ENCODE measurements around the gene COA1. TPM values are rescaled to one million over a fixed set of nuclear protein-coding genes. Genes with fewer than 3 reads are reported as not detected.

The COA1 gene
- total and polyA plus RNA-seq, 9 of the 15 experiments (the other 6 are each of a cell fraction or from before 2014, with no cell fraction given), result 98.9 to 463 (median 181) TPM

GRCh38 chr7:43756368-43757072, 27.2 kb upstream of the COA1 start (continued):
- TF ChIP-seq MLLT1 (IDR thresholded peaks at IDR 0.05), result 0 out of 4 replicates have a peak, but pooled peaks of 1 of the 2 experiments have one; percentile 22
- TF ChIP-seq FOXM1 (IDR thresholded peaks at IDR 0.05; ENCODE audit: low read depth), result 0 out of 2 replicates have a peak, but pooled peaks have one; percentile 42
- TF ChIP-seq FOXM1 (CRISPR knock-in tag; IDR thresholded peaks at IDR 0.05; ENCODE audit: low read depth), result no peak
- TF ChIP-seq HMGXB4 (CRISPR knock-in tag; IDR thresholded peaks at IDR 0.05), result no peak
- TF ChIP-seq TCF15 (CRISPR knock-in tag; IDR thresholded peaks at IDR 0.05), result no peak
- TF ChIP-seq PTTG1 (tag; IDR thresholded peaks at IDR 0.05; ENCODE audit: low read depth), result no peak
- TF ChIP-seq L3MBTL2 (IDR thresholded peaks at IDR 0.05), result no peak
- TF ChIP-seq SETDB1 (IDR thresholded peaks at IDR 0.05; ENCODE audit: low read length), result no peak
- TF ChIP-seq MTA3 (IDR thresholded peaks at IDR 0.05; ENCODE audit: borderline replicate concordance), result no peak; the same call in 1 of the 2 replicates
- TF ChIP-seq STAT5B (CRISPR knock-in tag; IDR thresholded peaks at IDR 0.05), result no peak
- no peak for TF ChIP-seq PML (IDR thresholded peaks at IDR 0.05; ENCODE audit: low read length)
- TF ChIP-seq BRF1 (IDR thresholded peaks at IDR 0.05; ENCODE audit: borderline replicate concordance, extremely low read depth, insufficient read length), result no peak
- TF ChIP-seq USF1 (CRISPR knock-in tag; IDR thresholded peaks at IDR 0.05), result no peak
- no peak for TF ChIP-seq ZNF347 (CRISPR knock-in tag; IDR thresholded peaks at IDR 0.05; ENCODE audit: low read depth)
- TF ChIP-seq CREB1 (IDR thresholded peaks at IDR 0.05), result no peak
- TF ChIP-seq CREB1 (CRISPR knock-in tag; IDR thresholded peaks at IDR 0.05), result no peak
- TF ChIP-seq ZNF212 (CRISPR knock-in tag; IDR thresholded peaks at IDR 0.05), result no peak
- TF ChIP-seq ZNF133 (CRISPR knock-in tag; IDR thresholded peaks at IDR 0.05), result no peak
- TF ChIP-seq ZKSCAN8 (CRISPR knock-in tag; IDR thresholded peaks at IDR 0.05), result no peak
- no peak for TF ChIP-seq SP1 (CRISPR knock-in tag; IDR thresholded peaks at IDR 0.05)
- no peak for TF ChIP-seq MED1 (CRISPR knock-in tag; IDR thresholded peaks at IDR 0.05; ENCODE audit: borderline replicate concordance)
- no peak for TF ChIP-seq ZNF778 (CRISPR knock-in tag; IDR thresholded peaks at IDR 0.05)
- TF ChIP-seq HDGF (IDR thresholded peaks at IDR 0.05), result no peak
- TF ChIP-seq PTBP1 (IDR thresholded peaks at IDR 0.05; ENCODE audit: low read depth, low read length), result no peak
- 0 out of 2 replicates have a peak, but pooled peaks have one; percentile 37 for TF ChIP-seq ETV5 (CRISPR knock-in tag; IDR thresholded peaks at IDR 0.05; ENCODE audit: low read depth)
- TF ChIP-seq EP400 (IDR thresholded peaks at IDR 0.05), result 0 out of 2 replicates have a peak, but pooled peaks have one; percentile 26
- TF ChIP-seq NR2F6 (CRISPR knock-in tag; IDR thresholded peaks at IDR 0.05), result no peak
- no peak for TF ChIP-seq ZNF436 (CRISPR knock-in tag; IDR thresholded peaks at IDR 0.05)
